HG03342 (cell line): ENCODE data around the gene LAMA1.
"Not testable (repeated sequence)": the region's sequence is repeated elsewhere in the genome, so short reads cannot be mapped to it uniquely, and the experiment has no call there.

Experiments
- ATAC-seq: cut with Tn5 transposase; IDR thresholded peaks from one replicate; pipeline ENCODE4 v1.9.1; 2021; ENCODE audit warnings: mild to moderate bottlenecking, moderate library complexity; ENCODE audit not compliant: unreplicated experiment

Gene LAMA1

GRCh38 chr18:6955304-6955703, 162.3 kb downstream of the LAMA1 start:
- ATAC-seq = no peak

- ATAC-seq = no peak
Measured at GRCh38 chr18:6954501-6954900, 163.1 kb downstream of the LAMA1 start.

GRCh38 chr18:6951336-6952090, 166.1 kb downstream of the LAMA1 start:
- ATAC-seq = no peak

GRCh38 chr18:6950641-6951040, 167.0 kb downstream of the LAMA1 start:
- no peak for ATAC-seq

- ATAC-seq = no peak
Measured at GRCh38 chr18:6949800-6950586, 167.6 kb downstream of the LAMA1 start.

GRCh38 chr18:6948281-6949055, 169.1 kb downstream of the LAMA1 start:
- ATAC-seq = no peak

- no peak for ATAC-seq
Measured at GRCh38 chr18:6947338-6948030, 170.1 kb downstream of the LAMA1 start.

GRCh38 chr18:6943143-6943542, 174.5 kb downstream of the LAMA1 start:
- no peak for ATAC-seq

GRCh38 chr18:6942742-6943141, 174.9 kb downstream of the LAMA1 start:
- no peak for ATAC-seq

- ATAC-seq = no peak
Measured at GRCh38 chr18:6941996-6942395, 175.6 kb downstream of the LAMA1 start.

GRCh38 chr18:6940451-6940850, 177.1 kb downstream of the LAMA1 start:
- ATAC-seq = no peak

GRCh38 chr18:6939972-6940371, 177.6 kb downstream of the LAMA1 start:
- no peak for ATAC-seq

- ATAC-seq = not testable (repeated sequence)
Measured at GRCh38 chr18:6938403-6938802, 179.2 kb downstream of the LAMA1 start.

- no peak for ATAC-seq
Measured at GRCh38 chr18:6938003-6938402, 179.6 kb downstream of the LAMA1 start.

GRCh38 chr18:6934859-6935258, 182.7 kb downstream of the LAMA1 start:
- ATAC-seq = no peak

- ATAC-seq = no peak
Measured at GRCh38 chr18:6929370-6930102, 188.1 kb downstream of the LAMA1 start.

- ATAC-seq = no peak
Measured at GRCh38 chr18:6928359-6928758, 189.2 kb downstream of the LAMA1 start.

GRCh38 chr18:6927153-6927552, 190.4 kb downstream of the LAMA1 start:
- no peak for ATAC-seq

GRCh38 chr18:6923220-6923619, 194.4 kb downstream of the LAMA1 start:
- no peak for ATAC-seq

GRCh38 chr18:6921571-6921970, 196.0 kb downstream of the LAMA1 start:
- no peak for ATAC-seq
